GM21529 (cell line): ENCODE measurements around the gene TRIOBP.

ENCODE experiments used
- ATAC-seq: cut with Tn5 transposase; IDR thresholded peaks from one replicate; pipeline ENCODE4 v1.9.1; 2021; ENCODE audit not compliant: unreplicated experiment

The TRIOBP gene

DNA sequence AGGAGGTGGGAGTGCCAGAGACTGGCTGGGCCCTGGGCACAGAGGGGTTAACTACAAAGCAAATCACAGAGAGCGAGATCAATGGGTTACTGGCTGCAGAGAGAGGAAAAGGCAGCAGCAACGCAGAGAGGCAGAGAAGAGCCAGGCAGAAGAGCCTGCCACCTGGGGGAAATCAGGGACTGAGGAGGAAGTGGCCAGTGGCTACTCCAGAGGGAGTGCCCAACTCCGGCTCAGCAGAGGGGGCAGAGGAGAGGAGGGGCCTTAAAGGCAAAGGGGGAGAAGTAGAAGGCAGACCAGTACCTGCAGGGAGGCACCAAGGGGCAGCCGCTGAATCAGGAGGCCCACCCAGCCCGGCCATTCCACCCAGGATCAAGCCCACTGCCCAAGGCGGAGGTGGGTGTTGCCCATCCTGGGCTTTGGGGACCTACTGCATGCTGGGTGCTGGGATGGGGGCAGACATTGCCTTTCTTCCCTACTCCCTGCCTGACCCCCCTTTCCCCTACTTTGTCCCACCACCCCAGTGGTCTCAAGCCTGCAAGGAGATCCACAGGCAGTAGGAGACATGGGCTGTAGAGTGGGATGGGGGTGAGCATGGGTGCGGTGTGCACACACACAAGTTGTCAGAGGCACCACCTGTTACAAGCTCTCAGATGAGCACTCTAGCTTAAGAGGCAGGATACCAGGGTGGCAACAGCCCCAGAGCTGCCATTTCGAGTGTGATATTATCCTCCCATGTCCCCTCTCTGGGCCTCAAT is 125.4 kb downstream of the TRIOBP start:
- ATAC-seq = no peak

DNA sequence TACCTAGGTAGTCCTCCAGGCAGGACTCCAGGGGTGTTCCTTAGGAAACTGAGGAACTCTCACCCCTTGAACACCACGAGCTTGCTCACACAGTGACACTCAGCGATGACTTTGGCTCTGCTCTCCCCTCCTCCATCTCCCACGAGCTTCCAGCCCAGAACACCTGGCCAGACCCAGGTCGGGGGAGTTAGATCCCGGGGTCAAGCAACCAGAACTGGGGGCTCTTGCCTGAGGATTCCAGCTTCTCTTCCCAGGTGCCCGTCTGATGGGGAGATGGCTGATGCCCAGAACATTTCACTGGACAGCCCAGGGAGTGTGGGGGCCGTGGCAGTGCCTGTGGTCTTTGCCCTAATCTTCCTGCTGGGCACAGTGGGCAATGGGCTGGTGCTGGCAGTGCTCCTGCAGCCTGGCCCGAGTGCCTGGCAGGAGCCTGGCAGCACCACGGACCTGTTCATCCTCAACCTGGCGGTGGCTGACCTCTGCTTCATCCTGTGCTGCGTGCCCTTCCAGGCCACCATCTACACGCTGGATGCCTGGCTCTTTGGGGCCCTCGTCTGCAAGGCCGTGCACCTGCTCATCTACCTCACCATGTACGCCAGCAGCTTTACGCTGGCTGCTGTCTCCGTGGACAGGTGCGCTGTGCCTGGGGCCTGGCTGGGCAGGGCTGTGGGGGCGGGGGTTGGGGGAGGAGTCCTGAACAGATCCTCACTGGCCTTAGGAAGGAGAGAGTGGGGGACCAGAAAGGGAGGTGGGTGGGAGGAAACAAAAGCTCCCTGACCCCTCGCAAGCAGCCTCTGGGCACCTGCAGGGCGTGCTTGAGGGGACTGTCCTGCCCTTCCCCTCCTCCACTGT is 126.5 kb downstream of the TRIOBP start, which contains the start of gene GALR3:
TSS of gene GALR3 (plus strand) at position 249 of the 852 bp plus-strand sequence. CDS start at position 274, 25 bp downstream.
- ATAC-seq = no peak

DNA sequence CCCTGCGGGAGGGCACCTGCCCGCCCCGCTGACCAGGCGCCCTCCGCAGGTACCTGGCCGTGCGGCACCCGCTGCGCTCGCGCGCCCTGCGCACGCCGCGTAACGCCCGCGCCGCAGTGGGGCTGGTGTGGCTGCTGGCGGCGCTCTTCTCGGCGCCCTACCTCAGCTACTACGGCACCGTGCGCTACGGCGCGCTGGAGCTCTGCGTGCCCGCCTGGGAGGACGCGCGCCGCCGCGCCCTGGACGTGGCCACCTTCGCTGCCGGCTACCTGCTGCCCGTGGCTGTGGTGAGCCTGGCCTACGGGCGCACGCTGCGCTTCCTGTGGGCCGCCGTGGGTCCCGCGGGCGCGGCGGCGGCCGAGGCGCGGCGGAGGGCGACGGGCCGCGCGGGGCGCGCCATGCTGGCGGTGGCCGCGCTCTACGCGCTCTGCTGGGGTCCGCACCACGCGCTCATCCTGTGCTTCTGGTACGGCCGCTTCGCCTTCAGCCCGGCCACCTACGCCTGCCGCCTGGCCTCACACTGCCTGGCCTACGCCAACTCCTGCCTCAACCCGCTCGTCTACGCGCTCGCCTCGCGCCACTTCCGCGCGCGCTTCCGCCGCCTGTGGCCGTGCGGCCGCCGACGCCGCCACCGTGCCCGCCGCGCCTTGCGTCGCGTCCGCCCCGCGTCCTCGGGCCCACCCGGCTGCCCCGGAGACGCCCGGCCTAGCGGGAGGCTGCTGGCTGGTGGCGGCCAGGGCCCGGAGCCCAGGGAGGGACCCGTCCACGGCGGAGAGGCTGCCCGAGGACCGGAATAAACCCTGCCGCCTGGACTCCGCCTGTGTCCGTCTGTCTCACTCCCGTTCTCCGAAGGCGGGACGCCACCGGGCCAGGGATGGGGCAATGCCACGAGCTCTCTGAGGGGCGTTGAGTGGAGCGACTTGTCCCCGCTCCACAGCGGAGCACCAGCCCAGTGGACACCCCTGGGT is 128.1 kb downstream of the TRIOBP start:
- no peak for ATAC-seq
